GM12874 (cell line): ENCODE data around the gene S100G.

ENCODE experiments used
- CTCF ChIP-seq: IDR thresholded peaks from 2 replicates; pipeline ENCODE4 v1.5.1; 2011; ENCODE audit warnings: low read depth, mild to moderate bottlenecking, control low read depth, low read length, moderate library complexity; ENCODE audit not compliant: insufficient read depth

The S100G gene

GRCh38 chrX:16635596-16635995 lies 14.4 kb upstream of the S100G start:
- no peak for TF ChIP-seq CTCF

- no peak for TF ChIP-seq CTCF
These were observed 11.4 kb upstream of the S100G start for GRCh38 chrX:16638533-16638932.

- no peak for TF ChIP-seq CTCF
These were observed 10.0 kb upstream of the S100G start for GRCh38 chrX:16639966-16640365.

GRCh38 chrX:16640823-16641222 lies 9.1 kb upstream of the S100G start:
- TF ChIP-seq CTCF = no peak

- TF ChIP-seq CTCF = no peak
These were observed 6.8 kb upstream of the S100G start for GRCh38 chrX:16643176-16643575.

GRCh38 chrX:16646366-16647138 lies 3.4 kb upstream of the S100G start:
- no peak for TF ChIP-seq CTCF

- TF ChIP-seq CTCF = no peak
These were observed 1.6 kb downstream of the S100G start for GRCh38 chrX:16651391-16652024.
